H1 (cell line): ENCODE data around the gene TYW5. TPM values are rescaled to one million over a fixed set of nuclear protein-coding genes. Genes with fewer than 3 reads are reported as not detected.

Source experiments
- CTCF ChIA-PET: fragments of 300-600 bp; sonication (Branson Sonifier 250); formaldehyde crosslinking; loops from one replicate; lab custom pipeline; 2021; ENCODE audit not compliant: partially characterized antibody; lab: Charles Lee
- POLR2A ChIA-PET: fragments of 300-600 bp; sonication (Branson Sonifier 250); formaldehyde crosslinking; loops from one replicate; lab custom pipeline; 2021; ENCODE audit warnings: inconsistent platforms; ENCODE audit not compliant: partially characterized antibody; lab: Charles Lee
- DNase-seq, 2 experiments: peaks; one replicate each; pipeline versions ENCODE4 v3.0.0 to v3.0.0-alpha.2; 2010 to 2022; ENCODE audit warnings: low spot score in 2 of 2, low read depth in 1 of 2, mixed read lengths in 1 of 2
- FAIRE-seq: peaks from 2 replicates; lab custom pipeline; 2011; peaks lifted over from hg19 to GRCh38; lab: Jason Lieb, UNC
- H2AFZ ChIP-seq: 2 replicates; pipeline ENCODE4 v1.8.1; 2012; ENCODE audit warnings: low read length, inconsistent platforms
- H2AK5ac ChIP-seq: 2 replicates; pipeline ENCODE4 v1.6.1; 2013; ENCODE audit warnings: low read depth, low read length
- H2BK120ac ChIP-seq: replicated peaks from 2 replicates; pipeline ENCODE3; 2013; ENCODE audit warnings: low read depth, low read length, inconsistent platforms
- H2BK12ac ChIP-seq: 2 replicates; pipeline ENCODE4 v1.6.1; 2013; ENCODE audit warnings: low read depth, low read length
- H2BK15ac ChIP-seq: 2 replicates; pipeline ENCODE4 v1.6.1; 2013; ENCODE audit warnings: low read length
- H2BK20ac ChIP-seq: 2 replicates; pipeline ENCODE4 v1.6.1; 2013; ENCODE audit warnings: low read length
- H2BK5ac ChIP-seq: 2 replicates; pipeline ENCODE4 v1.6.1; 2013; ENCODE audit warnings: low read depth, low read length
- H3K14ac ChIP-seq: 2 replicates; pipeline ENCODE4 v1.6.1; 2013; ENCODE audit warnings: inconsistent platforms; ENCODE audit not compliant: insufficient read length
- H3K18ac ChIP-seq: 2 replicates; pipeline ENCODE4 v1.6.1; 2013; ENCODE audit warnings: low read length; ENCODE audit errors: extremely low read depth
- H3K23ac ChIP-seq: 2 replicates; pipeline ENCODE4 v1.6.1; 2013; ENCODE audit warnings: inconsistent platforms; ENCODE audit not compliant: insufficient read length
- H3K23me2 ChIP-seq: 2 replicates; pipeline ENCODE4 v1.6.1; 2013; ENCODE audit warnings: low read depth, low read length
- H3K27ac ChIP-seq: 2 replicates; pipeline ENCODE4 v1.6.1; 2011; ENCODE audit warnings: low read depth, low read length, inconsistent platforms
- H3K27me3 ChIP-seq, 4 experiments: replicated peaks in 1 of 4; 1 replicate in 1 of 4; 2 replicates in 3 of 4; pipeline versions ENCODE4 v1.6.1 to v1.8.1; 2011 to 2013; ENCODE audit warnings: low read length in 3 of 4, mild to moderate bottlenecking in 3 of 4, inconsistent platforms in 2 of 4, mixed read lengths in 2 of 4, moderate library complexity in 1 of 4; ENCODE audit not compliant: control insufficient read depth in 3 of 4, insufficient read depth in 3 of 4; ENCODE audit errors: extremely low read depth in 1 of 4
- H3K36me3 ChIP-seq, 4 experiments: 2 replicates each; pipeline versions ENCODE4 v1.6.1 to v1.8.1; 2011 to 2013; ENCODE audit warnings: mild to moderate bottlenecking in 4 of 4, low read length in 3 of 4, moderate library complexity in 2 of 4, control low read depth in 1 of 4, inconsistent platforms in 1 of 4; ENCODE audit not compliant: insufficient read depth in 4 of 4, control insufficient read depth in 2 of 4
- H3K4ac ChIP-seq: replicated peaks from 2 replicates; pipeline ENCODE3; 2013; ENCODE audit warnings: low read length, low read depth, mixed read lengths, inconsistent platforms; ENCODE audit not compliant: insufficient read length
- H3K4me1 ChIP-seq, 4 experiments: replicated peaks in 1 of 4; 1 replicate in 1 of 4; 2 replicates in 3 of 4; pipeline versions ENCODE4 v1.6.1 to v1.8.1; 2011 to 2013; ENCODE audit warnings: low read length in 3 of 4, inconsistent platforms in 2 of 4, mixed read lengths in 1 of 4; ENCODE audit not compliant: insufficient read depth in 4 of 4, control insufficient read depth in 3 of 4
- H3K4me2 ChIP-seq, 2 experiments: 2 replicates each; pipeline versions ENCODE4 v1.6.1 to v1.8.1; 2011 to 2013; ENCODE audit warnings: low read depth in 2 of 2, low read length in 2 of 2, control low read depth in 1 of 2, inconsistent platforms in 1 of 2, mild to moderate bottlenecking in 1 of 2; ENCODE audit not compliant: insufficient read depth in 1 of 2
- H3K4me3 ChIP-seq, 4 experiments: fragments of 200-600, 300-600 bp in 1 of 4; sonication (generic), shearing (Covaris generic), sonication (Bioruptor Twin) in 1 of 4; 2 replicates each; pipeline versions ENCODE4 v1.5.1 to v1.8.1; 2011 to 2016; ENCODE audit warnings: low read length in 4 of 4, low read depth in 3 of 4, control low read depth in 2 of 4, inconsistent platforms in 2 of 4, mild to moderate bottlenecking in 2 of 4, mixed read lengths in 1 of 4, moderate library complexity in 1 of 4; ENCODE audit not compliant: insufficient read depth in 2 of 4; ENCODE audit errors: extremely low read depth in 1 of 4
- H3K56ac ChIP-seq: replicated peaks from 2 replicates; pipeline ENCODE3; 2013; ENCODE audit warnings: low read depth, mild to moderate bottlenecking, mixed read lengths, low read length, inconsistent platforms; ENCODE audit not compliant: insufficient read length
- H3K79me1 ChIP-seq: 2 replicates; pipeline ENCODE4 v1.6.1; 2013; ENCODE audit warnings: low read depth, low read length, control low read depth
- H3K79me2 ChIP-seq, 2 experiments: 2 replicates each; pipeline versions ENCODE4 v1.6.1 to v1.8.1; 2012 to 2013; ENCODE audit warnings: low read length in 2 of 2, mild to moderate bottlenecking in 2 of 2, inconsistent platforms in 1 of 2; ENCODE audit not compliant: insufficient read depth in 2 of 2, control insufficient read depth in 1 of 2
- H3K9ac ChIP-seq, 4 experiments: replicated peaks in 1 of 4; 1 replicate in 1 of 4; 2 replicates in 3 of 4; pipeline versions ENCODE4 v1.6.1 to v1.8.1; 2011 to 2013; ENCODE audit warnings: low read depth in 3 of 4, low read length in 3 of 4, control low read depth in 2 of 4, mild to moderate bottlenecking in 2 of 4, moderate library complexity in 2 of 4, inconsistent platforms in 1 of 4; ENCODE audit errors: extremely low read depth in 1 of 4
- H3K9me3 ChIP-seq, 2 experiments: 2 replicates each; pipeline versions ENCODE4 v1.6.1 to v1.8.1; 2012 to 2013; ENCODE audit warnings: mild to moderate bottlenecking in 2 of 2, moderate library complexity in 2 of 2, control low read depth in 1 of 2, inconsistent platforms in 1 of 2, low read depth in 1 of 2, low read length in 1 of 2, mixed read lengths in 1 of 2; ENCODE audit not compliant: insufficient read depth in 2 of 2
- H4K20me1 ChIP-seq, 2 experiments: replicated peaks in 1 of 2; 2 replicates each; pipeline versions ENCODE3 to v1.8.1; 2011 to 2013; ENCODE audit warnings: inconsistent platforms in 2 of 2, low read length in 2 of 2, mild to moderate bottlenecking in 1 of 2; ENCODE audit not compliant: insufficient read depth in 2 of 2, control insufficient read depth in 1 of 2
- H4K5ac ChIP-seq: 2 replicates; pipeline ENCODE4 v1.6.1; 2013; ENCODE audit warnings: low read length, low read depth, mixed read lengths, inconsistent platforms; ENCODE audit not compliant: insufficient read length
- H4K8ac ChIP-seq: 2 replicates; pipeline ENCODE4 v1.8.0; 2013; ENCODE audit warnings: mild to moderate bottlenecking, moderate library complexity, low read length, inconsistent platforms; ENCODE audit not compliant: insufficient read depth; ENCODE audit errors: extremely low read depth
- H4K91ac ChIP-seq: replicated peaks from 2 replicates; pipeline ENCODE3; 2013; ENCODE audit warnings: low read length, mixed read lengths, inconsistent platforms; ENCODE audit not compliant: insufficient read length
- ASH2L ChIP-seq: fragments of 200-600, 300-600 bp; sonication (generic); IDR thresholded peaks from one replicate; pipeline ENCODE4 v1.7.1; 2017; ENCODE audit warnings: low read length
- CBX8 ChIP-seq: fragments of 300-800, 300-1000 bp; sonication (generic); IDR thresholded peaks from 2 replicates; pipeline ENCODE4 v1.7.1; 2016; ENCODE audit warnings: low read depth, low read length, borderline replicate concordance
- CREB1 ChIP-seq: IDR thresholded peaks from 2 replicates; pipeline ENCODE4 v1.6.1; 2012; ENCODE audit warnings: inconsistent platforms
- EZH2 ChIP-seq: fragments of 200-600 bp; sonication (generic); IDR thresholded peaks from 2 replicates; pipeline ENCODE4 v1.7.1; 2012; ENCODE audit warnings: low read depth, mild to moderate bottlenecking, moderate library complexity, low read length, inconsistent platforms; ENCODE audit not compliant: severe bottlenecking
- GTF2F1 ChIP-seq: IDR thresholded peaks from 2 replicates; pipeline ENCODE4 v1.6.1; 2012; ENCODE audit warnings: low read depth, low read length, improper control_type of control experiment, borderline replicate concordance
- JUN ChIP-seq: IDR thresholded peaks from 2 replicates; pipeline ENCODE4 v1.6.1; 2011; ENCODE audit warnings: low read depth, mild to moderate bottlenecking, improper control_type of control experiment, low read length
- KDM4A ChIP-seq: IDR thresholded peaks from one replicate; pipeline ENCODE4 v1.7.1; 2012; ENCODE audit warnings: low read depth, mild to moderate bottlenecking, moderate library complexity, low read length, inconsistent platforms; ENCODE audit not compliant: severe bottlenecking
- NRF1 ChIP-seq: IDR thresholded peaks from 2 replicates; pipeline ENCODE4 v1.6.1; 2011; ENCODE audit warnings: mild to moderate bottlenecking, low read depth, low read length, improper control_type of control experiment
- POLR2AphosphoS5 ChIP-seq: IDR thresholded peaks from 2 replicates; pipeline ENCODE4 v1.6.1; 2011; ENCODE audit warnings: low read depth, low read length
- RAD21 ChIP-seq, 2 experiments: IDR thresholded peaks in 1 of 2; conservative IDR thresholded peaks in 1 of 2; 2 replicates each; pipeline ENCODE4 v1.6.1; 2011; ENCODE audit warnings: low read depth in 2 of 2, low read length in 2 of 2, improper control_type of control experiment in 1 of 2, inconsistent platforms in 1 of 2, mild to moderate bottlenecking in 1 of 2, moderate library complexity in 1 of 2
- SAP30 ChIP-seq: fragments of 300-600 bp; sonication (generic); IDR thresholded peaks from 2 replicates; pipeline ENCODE4 v1.7.1; 2012; ENCODE audit warnings: low read length, moderate library complexity, mild to moderate bottlenecking, inconsistent platforms; ENCODE audit not compliant: insufficient read depth, insufficient replicate concordance
- WGBS, 2 experiments: shearing (Covaris generic) in 1 of 2; methylation state at CpG; one replicate each; pipeline versions ENCODE4 v1.1.6 to v1.1.7; 2013 to 2015; ENCODE audit warnings: low lambda C conversion rate in 2 of 2, mixed read lengths in 2 of 2, inconsistent platforms in 1 of 2, low coverage in 1 of 2, missing lambda C conversion rate in 1 of 2; ENCODE audit not compliant: insufficient replicate concordance in 2 of 2, insufficient coverage in 1 of 2, insufficient read length in 1 of 2; ENCODE audit errors: extremely low coverage in 1 of 2, missing lambda C conversion rate in 1 of 2; 5-methylcytosine and 5-hydroxymethylcytosine counted together
- polyA plus RNA-seq, 7 experiments: library from polyadenylated mRNA; depleted of rRNA in 3 of 7; stranded (reverse) in 5 of 7; unstranded in 2 of 7; fragments of >200 nt in 5 of 7; fragments of 200-250 nt in 2 of 7; gene quantifications; 1 replicate in 5 of 7; 2 replicates in 1 of 7; 4 replicates in 1 of 7; pipeline versions ENCODE4 v1.2.1 to v1.2.3, GENCODE V29; 2011 to 2013; ENCODE audit warnings: missing spikeins in 2 of 7, mixed read lengths in 2 of 7
- total RNA-seq: library from RNA; stranded (reverse); fragmentation: NEBNext Ultra II Directional; extraction: Animal tissue kit (Norgen Biotek cat#: 25700); gene quantifications from 2 replicates; pipeline ENCODE4 v1.2.1, GENCODE V29; 2021
- TF ChIP-seq, protein P1 (sequence below): IDR thresholded peaks from 2 replicates; pipeline ENCODE4 v1.6.1; 2011; ENCODE audit warnings: low read length, improper control_type of control experiment

TYW5 gene
- total and polyA plus RNA-seq, 2 of the 8 experiments (the other 6 are each of a cell fraction or from before 2014, with no cell fraction given), result 5.4 to 11.3 TPM

DNA sequence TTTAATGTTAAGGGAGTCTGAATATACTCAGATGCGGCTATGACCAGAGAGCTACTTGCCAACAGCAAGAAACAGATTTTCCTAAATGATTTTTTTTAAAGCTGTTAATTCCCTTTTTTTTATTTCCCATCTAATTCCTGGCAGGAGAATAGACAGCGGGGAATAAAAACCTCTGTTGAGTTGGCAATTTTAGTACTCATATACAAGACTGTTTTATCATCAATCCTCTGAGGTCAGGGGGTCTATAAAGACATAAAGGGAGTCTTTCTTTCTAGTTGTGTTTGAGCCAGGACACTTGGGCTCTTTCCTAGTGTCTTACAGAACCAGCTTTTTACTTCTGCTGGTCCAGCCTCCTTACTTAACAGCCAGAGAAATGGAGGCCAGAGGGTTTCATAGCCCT, 29.5 kb upstream of the TYW5 start:
- H3K18ac ChIP-seq, result no peak overlapping the region
- no peak overlapping the region; the same call in 1 of the 2 replicates for H2BK20ac ChIP-seq
- no peak overlapping the region for H4K8ac ChIP-seq
- no peak for FAIRE-seq
- H3K9me3 ChIP-seq, result no peaks in the 10 kb centered on the region
- no peak overlapping the region for H3K4me2 ChIP-seq
- no peaks in the 10 kb centered on the region for H4K20me1 ChIP-seq
- H3K27ac ChIP-seq, result no peak overlapping the region
- H4K91ac ChIP-seq, result no peak overlapping the region
- peaks cover 1 to 18% (median 11%) of the 10 kb centered on the region in 4 experiments; a peak in 6 of 7 replicates for H3K4me1 ChIP-seq
- no peak overlapping the region for H3K4ac ChIP-seq
- 92% methylated on average over 2 of the region's 2 CpGs; no CpG with 5 or more reads in 1 of the 2 experiments for WGBS, 2 experiments
- ChIA-PET POLR2A (interaction anchor here (0.9 to 1.2 kb wide), 4 partner anchors 14 to 496 kb away, joined by 3 to 4 read pairs (median 3); no protein-coding TSS in a partner anchor), CTCF (interaction anchor here (0.6 to 3.7 kb wide), 34 partner anchors 10 to 765 kb away, joined by 3 to 20 read pairs (median 5); partner anchors contain the start of gene KCTD18)
- H2BK5ac ChIP-seq, result peak overlapping the region; percentile 22; the same call in 1 of the 2 replicates
- DNase-seq, result no peak
- no peaks in the 10 kb centered on the region for H3K79me2 ChIP-seq
- no peak overlapping the region for H3K23ac ChIP-seq
- H3K14ac ChIP-seq, result no peak overlapping the region
- no peak overlapping the region for H2BK120ac ChIP-seq
- H4K5ac ChIP-seq, result no peak overlapping the region
- H2BK12ac ChIP-seq, result no peak overlapping the region
- TF ChIP-seq JUN (no peak), RAD21 (IDR thresholded peaks at IDR 0.05 in 1 of 2, conservative IDR thresholded peaks at IDR 0.05 in 1 of 2; ENCODE audit: low read depth in 2 of 2, low read length in 2 of 2) (no peak), CBX8 (no peak), CREB1 (no peak), POLR2AphosphoS5 (no peak), EZH2 (no peak), GTF2F1 (no peak), SAP30 (no peak), ASH2L (no peak), KDM4A (no peak), NRF1 (no peak)
- TF ChIP-seq, protein P1, sequence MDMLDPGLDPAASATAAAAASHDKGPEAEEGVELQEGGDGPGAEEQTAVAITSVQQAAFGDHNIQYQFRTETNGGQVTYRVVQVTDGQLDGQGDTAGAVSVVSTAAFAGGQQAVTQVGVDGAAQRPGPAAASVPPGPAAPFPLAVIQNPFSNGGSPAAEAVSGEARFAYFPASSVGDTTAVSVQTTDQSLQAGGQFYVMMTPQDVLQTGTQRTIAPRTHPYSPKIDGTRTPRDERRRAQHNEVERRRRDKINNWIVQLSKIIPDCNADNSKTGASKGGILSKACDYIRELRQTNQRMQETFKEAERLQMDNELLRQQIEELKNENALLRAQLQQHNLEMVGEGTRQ, result no peak
- no peaks in the 10 kb centered on the region for H3K79me1 ChIP-seq
- no peaks in the 10 kb centered on the region for H3K23me2 ChIP-seq
- no peak overlapping the region for H2BK15ac ChIP-seq
- no peak overlapping the region for H3K56ac ChIP-seq
- no peak overlapping the region for H2AFZ ChIP-seq
- no peak overlapping the region for H3K9ac ChIP-seq
- no peaks in the 10 kb centered on the region for H3K36me3 ChIP-seq
- no peak overlapping the region; the same call in 1 of the 2 replicates for H2AK5ac ChIP-seq
- no peaks in the 10 kb centered on the region for H3K27me3 ChIP-seq
- no peak overlapping the region for H3K4me3 ChIP-seq
